ENCODE measurements around the gene NFIB.

GRCh38 chr9:14083366-14083765, 230.6 kb downstream of the NFIB start:
- TF ChIP-seq CTCF (IDR thresholded peaks at IDR 0.05): no peak
- TF ChIP-seq E2F1 (CRISPR knock-in tag; IDR thresholded peaks at IDR 0.05): no peak
- TF ChIP-seq IRF1 (CRISPR knock-in tag; IDR thresholded peaks at IDR 0.05): no peak
- TF ChIP-seq FOXK1 (CRISPR knock-in tag; IDR thresholded peaks at IDR 0.05): no peak
- TF ChIP-seq CREB1 (CRISPR knock-in tag; IDR thresholded peaks at IDR 0.05): no peak
- no peak for TF ChIP-seq CBFB (CRISPR knock-in tag; IDR thresholded peaks at IDR 0.05; ENCODE audit: low read depth)
- TF ChIP-seq NR1H2 (CRISPR knock-in tag; IDR thresholded peaks at IDR 0.05): no peak
- no peak for TF ChIP-seq E2F5 (CRISPR knock-in tag; IDR thresholded peaks at IDR 0.05)
- no peak for TF ChIP-seq SMAD3 (CRISPR knock-in tag; IDR thresholded peaks at IDR 0.05; ENCODE audit: borderline replicate concordance)
- no peak for TF ChIP-seq NFE2L1 (CRISPR knock-in tag; IDR thresholded peaks at IDR 0.05)
- TF ChIP-seq ETV6 (CRISPR knock-in tag; IDR thresholded peaks at IDR 0.05): no peak
- no peak for TF ChIP-seq FOXJ3 (CRISPR knock-in tag; IDR thresholded peaks at IDR 0.05; ENCODE audit: borderline replicate concordance)
